SKM-1 treated with dmso at 0.1 percent for 144 hours (cell line): ENCODE results near the gene ACSM5.
"Not testable (repeated sequence)": the region's sequence is repeated elsewhere in the genome, so short reads cannot be mapped to it uniquely, and the experiment has no call there.

ENCODE experiments used
- DNase-seq: peaks from one replicate; lab custom pipeline; 2025; ENCODE audit not compliant: unreplicated experiment; lab: John Stamatoyannopoulos, UW

The ACSM5 gene

DNA sequence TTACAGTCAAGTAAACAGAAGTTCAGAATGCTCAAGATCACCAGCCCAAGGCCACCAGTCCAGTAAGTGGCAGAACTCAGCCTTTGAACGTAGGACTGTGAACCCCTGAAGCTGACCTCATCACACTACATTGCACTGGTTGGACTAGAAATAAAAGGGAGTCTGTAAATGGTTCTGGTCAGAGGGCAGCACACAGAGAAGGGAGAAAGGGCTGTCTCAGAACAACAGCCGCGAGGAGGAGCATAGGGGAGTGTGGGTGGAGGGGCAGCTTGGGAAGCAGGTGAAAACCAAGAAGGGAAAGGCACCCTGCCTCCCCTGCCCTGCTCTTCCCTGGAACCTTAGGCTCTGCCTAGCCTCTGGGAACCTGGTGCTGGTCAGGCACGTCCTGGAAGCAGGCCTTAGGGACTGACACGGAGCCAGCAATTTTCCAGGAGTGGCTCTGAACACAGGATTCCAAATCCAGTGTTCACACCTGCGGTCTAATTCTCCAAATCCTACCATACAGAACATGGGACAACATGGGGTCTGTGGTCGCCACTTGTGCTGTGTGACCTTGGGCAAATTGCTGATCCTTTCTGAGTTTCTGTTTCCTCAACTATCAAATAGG, 11.8 kb upstream of the ACSM5 start:
- DNase-seq: no peak

DNA sequence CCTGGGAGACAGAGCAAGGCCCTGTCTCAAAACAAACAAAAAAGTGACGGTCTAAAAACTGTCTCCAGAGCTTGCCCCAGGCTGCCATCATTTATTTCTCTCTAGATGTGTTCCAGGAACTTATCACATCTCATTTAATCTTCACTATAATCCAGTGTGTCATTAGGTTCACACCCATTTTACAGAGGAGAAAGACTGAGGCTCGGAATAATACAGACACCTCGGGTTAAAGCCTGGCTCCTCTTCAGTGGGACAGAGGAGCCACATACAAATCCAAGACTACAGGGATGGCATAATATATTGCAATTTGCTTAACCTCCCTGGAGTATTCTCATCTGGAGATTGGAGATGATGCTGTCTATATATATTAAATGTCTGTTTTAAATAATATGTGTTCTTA, 10.7 kb upstream of the ACSM5 start:
- no peak for DNase-seq

DNA sequence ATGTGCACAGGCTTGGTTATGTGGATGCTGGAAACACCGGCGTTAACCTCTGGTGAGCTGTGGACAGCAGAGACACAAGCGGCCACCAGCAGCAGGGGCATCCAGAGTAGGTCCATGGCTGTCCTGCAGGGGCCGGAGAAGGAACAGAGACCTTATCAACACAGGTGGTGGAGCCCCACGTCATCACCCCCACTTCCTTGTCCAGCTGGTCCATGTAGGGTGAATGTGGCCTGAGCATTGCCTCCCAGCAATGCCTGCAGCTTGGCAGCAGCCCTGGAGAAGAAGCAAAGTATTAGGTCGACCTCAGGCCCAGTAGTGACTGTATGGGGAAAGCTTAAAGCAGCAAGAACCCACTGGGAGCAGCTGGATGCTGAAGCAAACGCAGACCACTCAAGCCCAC, 10.1 kb upstream of the ACSM5 start:
- DNase-seq: no peak

DNA sequence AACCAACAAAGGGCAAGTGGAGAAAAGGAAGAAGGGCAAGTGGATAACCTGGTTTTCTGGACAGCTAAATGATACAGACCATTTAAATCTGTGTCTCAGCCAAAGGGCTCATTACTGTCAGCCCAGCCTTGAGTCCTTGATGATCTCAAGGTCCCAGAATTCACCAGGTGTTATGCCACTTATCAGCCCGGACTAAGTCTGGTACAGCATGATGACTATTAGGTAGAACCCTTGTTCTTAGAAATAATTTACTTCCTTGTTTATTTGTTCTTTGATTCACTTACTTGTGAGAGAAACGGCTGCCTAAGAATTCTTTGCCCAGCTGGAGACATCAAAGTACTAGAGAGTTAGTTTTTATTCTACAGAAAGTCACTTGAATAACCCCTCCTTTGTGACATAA, 8.3 kb upstream of the ACSM5 start:
- no peak for DNase-seq

DNA sequence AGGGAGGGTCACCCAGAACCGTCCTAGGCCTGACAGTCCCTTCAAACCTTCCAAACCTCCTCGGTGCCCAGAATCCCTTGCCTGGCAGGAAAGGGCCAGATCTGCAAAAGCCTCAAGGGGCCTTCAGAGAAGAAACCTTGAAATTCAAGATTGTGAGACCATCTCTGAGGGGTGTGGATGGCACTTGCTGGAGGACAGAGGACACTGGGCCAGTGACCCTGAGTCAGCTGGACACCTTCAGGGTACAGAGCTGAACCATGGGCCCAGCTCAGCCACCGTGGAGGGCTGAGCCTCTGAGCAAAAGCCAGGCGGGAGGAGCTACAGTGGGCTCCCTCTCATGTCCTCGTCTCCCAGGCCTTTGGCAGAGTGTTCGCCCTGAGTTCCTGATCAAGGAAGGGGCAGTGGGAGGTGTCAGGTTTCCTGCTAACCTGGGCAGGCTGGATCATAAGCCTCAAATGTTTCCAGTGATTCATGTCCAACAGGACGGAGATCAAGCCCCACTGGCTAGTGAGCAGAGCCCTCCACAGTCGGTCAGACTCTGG, 7.8 kb upstream of the ACSM5 start:
- no peak for DNase-seq

DNA sequence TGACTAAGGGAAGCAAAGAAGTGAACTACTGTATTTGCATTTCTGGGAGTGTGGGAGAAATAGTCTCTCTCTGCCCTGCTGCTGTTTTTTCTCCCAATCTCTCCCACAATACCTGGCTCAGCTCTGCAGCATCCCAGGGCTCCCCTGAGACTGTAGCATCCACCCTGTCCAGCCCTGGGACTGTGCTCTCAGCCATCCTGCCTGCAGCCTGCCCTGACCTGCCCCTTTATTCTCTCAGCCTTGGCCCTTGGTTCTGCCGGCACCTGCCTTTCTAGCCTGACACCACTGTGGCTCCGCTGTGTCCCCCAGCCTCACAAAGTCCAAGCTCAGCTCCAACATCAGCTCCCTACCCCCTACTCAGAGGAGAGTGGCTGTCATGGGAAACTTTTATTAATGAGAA, 6.7 kb upstream of the ACSM5 start:
- DNase-seq: no peak

DNA sequence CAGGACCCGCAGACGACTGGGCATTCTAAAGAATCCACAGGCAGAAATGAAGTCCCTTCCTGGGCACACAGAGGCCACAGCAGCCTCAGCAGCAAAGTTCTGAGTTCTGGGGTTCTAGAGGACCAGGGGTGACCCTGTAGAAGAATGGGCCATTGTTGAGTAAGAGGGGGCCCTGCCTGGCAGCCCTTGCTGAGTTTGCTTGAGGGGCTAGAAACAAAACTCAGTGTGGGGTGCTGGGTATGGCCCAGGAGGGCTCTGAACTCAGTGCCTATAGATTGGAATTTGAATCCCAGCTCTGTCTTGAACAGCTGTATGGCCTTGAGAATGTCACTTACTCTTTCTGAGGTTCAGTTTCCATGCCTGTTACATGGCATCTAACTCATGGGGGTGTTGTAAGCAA, 4.7 kb upstream of the ACSM5 start, which contains the start of gene PDILT:
PDILT (minus strand) TSS at position 101 of the 400 bp plus-strand sequence. CDS start 5,437 bp downstream, outside the sequence.
- no peak for DNase-seq

DNA sequence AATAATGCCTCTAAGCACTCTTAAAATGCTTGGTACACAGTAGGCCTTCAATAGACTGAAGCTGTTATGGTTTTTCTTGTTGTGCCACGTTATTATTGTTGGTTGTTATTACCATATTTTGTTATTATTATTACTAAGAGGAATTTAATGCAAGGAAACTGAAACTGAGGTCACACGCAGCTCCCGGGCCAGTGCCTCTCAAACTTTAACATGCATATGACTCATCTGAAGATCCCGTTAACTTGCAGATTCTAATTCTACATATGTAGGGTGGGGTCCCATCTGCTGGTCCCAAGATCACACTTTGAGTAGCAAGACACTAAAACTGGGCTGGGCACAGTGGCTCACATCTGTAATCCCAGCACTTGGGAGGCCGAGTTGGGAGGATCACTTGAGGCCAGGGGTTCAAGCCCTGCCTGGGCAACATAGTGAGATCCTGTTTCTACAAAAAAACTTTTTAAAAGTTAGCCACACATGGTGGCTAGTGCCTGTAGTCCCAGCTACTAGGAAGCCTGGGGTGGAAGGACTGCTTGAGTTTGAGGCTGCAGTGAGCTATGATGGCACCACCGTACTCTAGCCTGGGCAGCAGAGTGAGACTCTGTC, 888 bp downstream of the ACSM5 start:
- DNase-seq: no peak

DNA sequence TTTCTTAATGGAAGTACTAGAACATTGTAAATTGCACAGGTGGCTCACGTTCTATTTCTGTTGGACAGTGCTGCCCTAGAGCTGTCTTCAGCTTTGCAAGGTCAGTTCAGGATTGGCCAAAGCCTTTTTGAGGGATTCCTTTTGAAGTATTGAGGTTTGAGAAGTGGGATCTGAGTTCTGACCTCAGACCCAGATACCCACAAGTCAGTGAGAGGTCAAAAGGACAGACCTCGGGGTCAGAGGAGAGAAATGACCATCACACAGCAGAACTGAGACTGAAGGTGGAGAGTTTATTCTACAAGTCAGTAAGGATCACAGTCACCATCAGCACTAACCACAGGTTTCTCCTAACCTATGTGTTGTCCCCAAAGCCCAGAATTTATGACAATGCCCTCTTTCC, 1.7 kb downstream of the ACSM5 start:
- no peak for DNase-seq

DNA sequence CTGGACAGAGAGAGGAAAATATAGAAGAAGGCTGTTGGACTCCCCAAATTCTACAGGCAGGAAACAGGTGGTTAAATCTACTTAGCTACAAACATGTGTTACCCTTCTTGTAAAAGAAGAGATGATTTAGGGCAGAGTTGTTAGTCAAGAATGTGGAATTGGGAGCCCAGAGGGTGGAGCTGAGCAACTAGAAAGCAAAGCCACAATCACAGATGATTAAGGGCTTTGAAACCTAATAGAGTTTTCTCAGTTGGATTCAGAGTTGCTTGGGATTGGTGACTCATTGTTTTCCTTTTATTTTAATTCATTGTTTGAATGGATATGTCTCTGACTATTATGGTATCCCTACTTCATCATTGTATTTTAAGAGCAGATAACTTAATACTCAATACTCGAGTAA, 6.2 kb downstream of the ACSM5 start:
- DNase-seq: no peak

DNA sequence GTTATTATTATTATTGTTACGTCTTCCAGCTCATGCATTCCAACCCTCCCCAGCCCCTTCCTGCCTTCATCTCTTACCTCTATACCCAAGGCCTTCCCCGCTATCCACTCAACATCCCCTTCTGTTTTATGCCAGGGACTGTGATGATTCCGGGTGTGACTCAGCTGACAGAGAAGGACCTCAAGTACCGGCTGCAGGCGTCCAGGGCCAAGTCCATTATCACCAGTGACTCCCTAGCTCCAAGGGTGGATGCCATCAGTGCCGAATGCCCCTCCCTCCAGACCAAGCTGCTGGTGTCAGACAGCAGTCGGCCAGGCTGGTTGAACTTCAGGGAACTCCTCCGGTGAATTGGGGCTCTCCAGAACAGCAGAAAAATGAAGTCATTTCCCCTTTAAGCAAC, 9.8 kb downstream of the ACSM5 start:
- not testable (repeated sequence) for DNase-seq

DNA sequence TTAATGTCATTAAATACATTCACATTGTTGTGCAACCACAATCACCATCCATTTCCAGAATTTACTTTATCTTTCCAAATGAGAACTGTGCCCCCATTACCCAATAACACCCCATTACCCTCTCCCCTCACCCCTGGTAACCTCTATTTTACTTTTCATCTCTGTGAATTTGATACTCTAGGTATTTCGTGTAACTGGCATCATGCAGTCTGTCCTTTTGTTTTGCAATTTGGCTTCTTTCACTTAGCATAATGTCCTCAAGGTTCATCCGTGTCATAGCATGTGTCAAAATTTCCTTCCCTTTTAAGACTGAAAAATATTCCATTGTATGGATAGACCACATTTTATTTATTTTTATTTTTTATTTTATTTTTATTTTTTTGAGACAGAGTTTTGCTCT, 12.4 kb downstream of the ACSM5 start:
- DNase-seq: not testable (repeated sequence)

DNA sequence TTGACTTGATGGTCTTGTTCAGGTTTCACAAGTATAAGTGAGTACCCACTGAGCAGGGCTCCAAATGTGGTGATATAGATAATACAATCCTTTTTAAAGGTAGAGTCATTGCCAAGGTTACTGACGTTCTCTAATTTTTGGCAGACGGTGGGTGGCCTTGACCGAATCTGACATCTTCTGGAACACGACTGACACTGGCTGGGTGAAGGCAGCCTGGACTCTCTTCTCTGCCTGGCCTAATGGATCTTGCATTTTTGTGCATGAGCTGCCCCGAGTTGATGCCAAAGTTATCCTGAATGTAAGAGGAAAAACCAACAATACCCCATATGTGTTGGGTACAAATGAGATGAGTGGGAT, 14.4 kb downstream of the ACSM5 start:
- not testable (repeated sequence) for DNase-seq

DNA sequence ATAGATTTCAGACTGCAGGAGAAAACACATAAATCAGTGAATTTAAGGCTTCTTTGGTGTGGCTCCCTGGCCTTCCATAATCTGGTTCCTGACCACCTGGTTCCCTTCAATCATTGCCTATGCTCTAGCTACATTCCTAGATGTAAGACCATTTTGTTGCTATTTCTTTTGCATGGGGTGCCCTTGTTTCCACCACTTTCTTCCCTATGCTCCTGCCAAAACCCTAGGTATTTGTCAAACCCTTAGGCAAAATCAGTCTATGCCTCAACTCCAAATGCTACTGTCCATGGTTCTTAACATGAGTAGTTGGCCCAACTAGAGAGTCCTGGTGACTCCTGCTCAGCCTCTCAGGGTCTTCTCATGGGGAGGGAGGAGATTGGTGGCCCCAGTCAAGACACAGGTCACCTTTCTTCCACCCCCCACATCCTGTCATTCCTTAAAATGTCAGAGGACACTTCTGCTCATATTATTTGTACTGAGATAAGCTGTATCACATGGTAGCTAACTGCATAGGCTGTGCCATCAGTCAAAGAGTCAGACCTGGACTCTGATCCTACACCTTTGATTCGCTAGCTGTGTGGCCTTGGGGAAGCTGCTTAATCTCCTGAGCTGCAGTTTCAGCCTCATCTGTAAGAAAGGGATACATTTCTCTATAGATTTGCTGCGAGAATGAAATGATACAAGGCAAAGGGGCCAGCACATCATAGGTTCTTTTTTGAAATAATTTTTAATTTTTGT, 15.0 kb downstream of the ACSM5 start:
- DNase-seq: no peak

DNA sequence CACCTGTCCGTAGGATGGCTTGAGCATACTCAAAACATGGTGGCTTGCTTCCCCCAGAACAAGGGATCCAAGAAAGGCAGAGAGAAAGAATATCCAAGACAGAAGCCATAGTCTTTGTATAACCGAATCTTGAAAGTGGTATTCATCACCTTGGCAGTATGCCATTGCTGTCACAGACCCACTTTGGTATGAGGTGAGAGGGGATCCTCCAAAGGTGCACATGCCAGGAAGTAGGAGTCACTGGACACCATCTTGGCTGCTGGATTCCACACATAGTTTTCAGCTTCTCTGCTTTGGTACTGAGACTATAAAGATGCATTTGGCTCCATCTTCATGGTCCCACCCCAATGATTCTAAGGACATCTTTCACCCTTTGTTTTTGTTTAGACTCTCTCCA, 18.1 kb downstream of the ACSM5 start:
- DNase-seq: not testable (repeated sequence)

DNA sequence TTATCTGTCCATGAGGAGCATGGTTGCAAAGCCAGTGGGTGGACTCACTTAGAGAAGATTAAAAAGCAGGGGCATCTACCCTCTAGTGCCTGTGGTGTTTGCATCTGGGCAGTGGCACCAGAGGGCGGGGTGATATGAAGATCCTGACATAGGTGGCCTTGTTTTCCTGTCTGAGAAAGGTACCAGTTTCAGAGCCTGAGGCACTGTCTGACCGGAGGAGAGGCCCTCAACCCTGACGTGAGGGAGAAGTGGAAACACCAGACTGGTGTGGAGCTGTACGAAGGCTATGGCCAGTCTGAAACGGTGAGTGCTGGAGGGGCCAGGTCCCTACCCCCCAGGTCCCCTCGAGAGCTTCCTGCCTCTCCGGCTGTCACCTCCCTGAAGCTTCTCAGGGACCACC, 20.2 kb downstream of the ACSM5 start:
- DNase-seq: not testable (repeated sequence)

DNA sequence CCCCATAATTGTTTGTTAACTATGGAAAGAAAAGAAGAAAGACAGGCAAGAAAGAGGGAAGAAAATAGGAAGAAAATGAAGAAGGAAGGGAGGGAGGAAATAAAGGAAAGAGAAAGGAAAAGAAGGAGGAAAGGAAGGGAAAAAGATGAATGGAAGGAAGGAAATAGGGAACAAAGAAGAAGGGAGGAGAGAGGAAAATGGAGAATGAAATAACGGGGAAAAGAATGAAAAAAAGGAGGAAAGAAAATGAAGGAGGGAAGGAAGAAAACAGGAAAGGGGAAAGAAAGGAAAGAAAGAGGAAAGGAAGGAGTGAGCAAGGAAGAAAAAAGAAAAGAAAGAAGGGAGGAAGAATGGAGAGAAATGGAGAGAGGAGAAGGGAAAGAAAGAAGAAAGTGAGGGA, 21.1 kb downstream of the ACSM5 start:
- not testable (repeated sequence) for DNase-seq

DNA sequence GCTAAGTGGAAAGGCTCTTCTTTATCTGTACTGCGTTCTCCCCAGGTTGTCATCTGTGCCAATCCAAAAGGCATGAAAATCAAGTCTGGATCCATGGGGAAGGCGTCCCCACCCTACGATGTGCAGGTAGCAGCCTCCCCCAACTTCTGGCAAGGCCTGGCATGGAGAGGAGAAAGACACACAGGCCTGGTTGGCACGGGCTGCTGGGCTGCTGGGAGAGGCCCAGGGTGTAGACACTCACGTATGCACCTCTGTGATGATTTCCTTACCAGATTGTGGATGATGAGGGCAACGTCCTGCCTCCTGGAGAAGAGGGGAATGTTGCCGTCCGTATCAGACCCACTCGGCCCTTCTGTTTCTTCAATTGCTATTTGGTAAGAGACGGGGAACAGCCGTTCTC, 21.6 kb downstream of the ACSM5 start:
- no peak for DNase-seq

DNA sequence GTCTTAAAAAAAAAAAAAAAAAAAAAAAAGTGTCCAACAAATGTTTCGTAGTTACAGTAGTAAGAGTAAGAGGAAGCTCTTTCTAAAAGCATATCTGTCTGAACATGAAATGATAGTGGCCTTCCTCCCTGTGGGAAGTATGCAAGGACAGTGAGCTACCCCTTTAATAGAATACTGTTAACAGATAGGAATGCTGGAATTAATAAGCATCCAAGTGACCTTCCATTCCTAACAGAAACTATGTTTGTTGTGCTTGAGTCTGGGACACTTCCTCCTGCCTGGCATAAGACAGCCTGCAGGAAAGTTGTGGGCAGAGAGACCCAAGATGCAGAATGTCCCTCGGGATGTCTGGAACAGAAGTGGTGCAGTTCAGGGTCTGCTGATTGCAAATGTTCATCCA, 29.6 kb downstream of the ACSM5 start:
- DNase-seq: not testable (repeated sequence)

DNA sequence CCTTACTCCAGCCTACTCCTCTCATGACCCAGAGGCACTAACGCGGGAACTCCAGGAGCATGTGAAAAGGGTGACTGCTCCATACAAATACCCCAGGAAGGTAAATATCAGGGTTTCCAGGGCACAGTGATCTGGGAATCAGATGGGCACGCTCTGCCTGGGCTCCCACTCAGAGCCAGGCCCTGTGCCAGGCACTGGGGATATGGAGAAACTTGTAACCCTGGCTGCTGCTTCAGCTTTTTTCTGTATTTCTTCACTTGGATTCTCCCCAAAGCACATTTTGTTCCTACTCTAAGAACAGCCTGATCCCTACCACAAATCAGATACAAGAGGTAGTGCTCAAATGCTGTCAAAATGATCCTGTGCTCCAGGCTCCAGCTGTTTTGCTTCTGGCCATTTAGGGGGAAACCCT, 30.5 kb downstream of the ACSM5 start:
- not testable (repeated sequence) for DNase-seq

DNA sequence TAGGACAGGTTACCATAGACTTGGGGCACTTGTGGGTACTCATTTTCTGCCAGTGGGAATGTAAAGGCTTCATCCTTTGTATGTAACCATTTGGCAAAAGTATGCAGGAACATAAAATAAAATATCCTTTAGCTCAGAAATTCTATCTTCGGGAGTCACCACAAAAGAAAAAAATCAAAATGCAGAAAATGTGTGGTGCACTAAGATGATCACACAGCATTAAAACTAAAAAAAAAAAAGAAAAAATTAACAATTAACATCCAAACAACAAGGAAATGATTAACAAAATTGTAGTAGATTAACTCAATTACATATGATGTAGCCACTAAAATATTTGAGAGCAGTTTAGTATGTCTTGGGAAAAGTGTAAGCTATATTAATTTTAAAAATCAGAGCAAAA, 31.4 kb downstream of the ACSM5 start:
- DNase-seq: not testable (repeated sequence)

DNA sequence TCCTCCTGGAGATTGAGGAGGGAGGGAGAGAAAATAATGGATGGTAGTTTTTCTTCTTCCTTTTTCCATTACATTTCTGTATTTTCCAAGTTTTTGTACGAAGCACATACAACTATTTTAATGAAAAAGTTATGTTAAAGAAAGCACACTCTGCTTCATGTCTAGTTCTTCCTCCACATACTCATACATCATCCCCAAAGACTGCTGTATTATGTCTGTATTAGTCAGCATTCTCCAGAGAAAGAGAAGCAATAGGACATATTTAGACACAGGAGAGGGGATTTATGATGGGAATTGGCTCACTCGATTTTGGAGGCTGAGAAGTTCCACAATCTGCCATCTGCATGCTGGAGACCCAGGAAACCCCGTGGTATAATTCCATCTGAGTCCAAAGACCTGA, 31.9 kb downstream of the ACSM5 start:
- DNase-seq: no peak
